ENCODE measurements around the gene MARCHF2.
A peak's percentile ranks its signal among the peaks of the same experiment; 100 is the strongest.
"Not testable (repeated sequence)": the region's sequence is repeated elsewhere in the genome, so short reads cannot be mapped to it uniquely, and the experiment has no call there.

MARCHF2 gene, protein sequence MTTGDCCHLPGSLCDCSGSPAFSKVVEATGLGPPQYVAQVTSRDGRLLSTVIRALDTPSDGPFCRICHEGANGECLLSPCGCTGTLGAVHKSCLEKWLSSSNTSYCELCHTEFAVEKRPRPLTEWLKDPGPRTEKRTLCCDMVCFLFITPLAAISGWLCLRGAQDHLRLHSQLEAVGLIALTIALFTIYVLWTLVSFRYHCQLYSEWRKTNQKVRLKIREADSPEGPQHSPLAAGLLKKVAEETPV

DNA sequence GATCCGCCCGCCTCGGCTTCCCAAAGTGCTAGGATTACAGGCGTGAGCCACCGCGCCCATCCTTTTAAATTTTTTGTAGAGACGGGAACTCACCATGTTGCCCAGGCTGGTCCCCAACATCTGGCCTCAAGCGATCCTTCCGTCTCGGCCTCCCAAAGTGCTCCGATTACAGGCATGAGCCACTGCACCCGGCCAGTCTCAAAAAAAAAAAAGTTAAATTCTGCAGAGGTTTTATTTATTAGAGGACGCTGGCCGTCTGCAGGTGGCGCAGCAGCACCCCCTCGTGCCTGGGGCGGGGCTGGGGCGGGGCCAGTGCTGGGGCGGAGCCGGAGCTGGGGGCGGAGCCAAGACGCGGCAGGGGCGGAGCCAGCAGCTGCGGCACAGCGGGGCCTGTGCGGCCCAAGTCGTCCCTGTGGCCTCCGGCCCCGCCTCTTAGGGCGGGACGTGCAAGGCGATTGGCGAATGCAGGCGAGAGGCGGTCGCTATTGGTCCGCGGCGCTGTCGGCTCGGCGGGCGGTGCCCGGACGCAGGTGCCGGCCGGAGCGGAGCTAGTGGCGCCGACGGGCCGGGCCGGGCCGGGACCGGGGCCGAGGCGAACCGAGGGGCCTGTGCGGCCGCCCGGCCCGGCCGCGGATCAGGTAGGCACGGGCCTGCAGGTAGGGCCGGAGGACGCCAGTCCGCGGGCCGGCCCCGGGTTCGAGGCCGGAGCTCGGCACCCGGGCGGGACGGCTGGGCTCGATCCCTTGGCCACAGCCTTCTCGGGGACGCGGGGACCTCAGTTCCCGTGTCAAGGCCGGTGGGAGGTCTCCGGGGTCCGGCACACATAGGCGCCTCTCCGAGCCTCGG is at the start of gene MARCHF2:
Gene MARCHF2, plus strand, starts transcription at position 523 of the 846 bp plus-strand sequence. CDS start 8,536 bp downstream, outside the sequence.
- peak; percentile 95 for DNase-seq

DNA sequence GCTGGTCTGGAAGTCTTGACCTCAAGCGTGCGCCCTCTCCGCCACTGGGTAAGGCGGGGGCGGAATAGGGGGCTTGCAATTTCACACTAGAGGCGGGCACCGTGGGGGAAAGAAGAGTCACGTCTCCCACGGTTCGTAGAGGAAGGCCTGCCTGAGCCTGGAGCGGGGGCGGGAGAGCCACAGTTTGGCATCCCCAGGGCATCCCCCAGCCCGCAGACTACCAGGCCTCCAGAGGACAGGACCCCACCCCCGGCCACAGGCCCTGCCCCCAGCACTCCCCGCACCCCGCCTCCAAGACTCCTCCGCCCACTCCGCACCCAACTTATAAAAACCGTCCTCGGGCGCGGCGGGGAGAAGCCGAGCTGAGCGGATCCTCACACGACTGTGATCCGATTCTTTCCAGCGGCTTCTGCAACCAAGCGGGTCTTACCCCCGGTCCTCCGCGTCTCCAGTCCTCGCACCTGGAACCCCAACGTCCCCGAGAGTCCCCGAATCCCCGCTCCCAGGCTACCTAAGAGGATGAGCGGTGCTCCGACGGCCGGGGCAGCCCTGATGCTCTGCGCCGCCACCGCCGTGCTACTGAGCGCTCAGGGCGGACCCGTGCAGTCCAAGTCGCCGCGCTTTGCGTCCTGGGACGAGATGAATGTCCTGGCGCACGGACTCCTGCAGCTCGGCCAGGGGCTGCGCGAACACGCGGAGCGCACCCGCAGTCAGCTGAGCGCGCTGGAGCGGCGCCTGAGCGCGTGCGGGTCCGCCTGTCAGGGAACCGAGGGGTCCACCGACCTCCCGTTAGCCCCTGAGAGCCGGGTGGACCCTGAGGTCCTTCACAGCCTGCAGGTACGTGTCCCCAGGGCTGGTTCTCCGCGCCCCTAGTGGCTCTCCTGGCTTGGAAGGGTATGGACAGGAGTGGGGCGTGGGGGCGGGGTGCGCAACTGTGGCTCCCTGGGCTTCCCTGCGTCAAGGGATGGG is 49.0 kb upstream of the MARCHF2 start, which contains the start of gene ANGPTL4:
Gene ANGPTL4, plus strand, starts transcription at position 353 of the 969 bp plus-strand sequence. Its CDS starts 167 bp downstream, at position 520.
- peak; percentile 65 for DNase-seq

DNA sequence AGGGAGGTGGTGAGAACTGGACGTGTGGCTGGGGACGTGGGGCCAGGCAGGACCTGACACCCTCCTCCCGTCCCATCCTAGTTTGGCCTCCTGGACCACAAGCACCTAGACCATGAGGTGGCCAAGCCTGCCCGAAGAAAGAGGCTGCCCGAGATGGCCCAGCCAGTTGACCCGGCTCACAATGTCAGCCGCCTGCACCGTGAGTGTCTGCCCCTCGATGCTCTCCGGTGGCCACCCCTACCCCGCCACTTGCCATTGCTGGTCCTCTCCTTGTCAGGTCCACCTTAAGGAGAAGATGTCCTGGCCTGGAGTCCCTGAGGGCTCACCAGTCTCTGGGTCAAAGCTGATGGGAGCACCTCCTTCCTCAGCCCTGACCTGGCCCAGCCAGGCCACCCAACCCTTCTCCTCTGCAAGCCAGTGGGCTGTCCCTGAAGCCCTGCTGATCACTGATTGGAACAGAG is 47.0 kb upstream of the MARCHF2 start:
- DNase-seq: no peak

DNA sequence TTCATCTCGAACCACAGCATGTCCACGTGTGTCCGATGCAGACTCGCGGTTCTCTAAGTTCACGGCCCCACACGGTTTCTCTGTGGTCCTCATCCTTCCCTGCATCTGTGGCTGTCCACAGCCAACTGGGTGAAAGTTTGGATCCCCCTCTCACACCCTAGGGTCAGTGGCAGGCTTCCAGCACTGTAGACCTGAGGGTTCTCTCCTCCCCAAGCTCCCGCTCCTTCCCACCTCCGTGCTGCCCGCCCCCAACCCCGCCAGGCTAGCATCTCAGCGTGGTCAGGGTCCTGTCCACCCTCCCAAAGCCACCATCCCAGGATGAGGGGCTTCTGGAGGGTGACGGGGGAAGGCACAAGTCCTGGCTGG is 46.2 kb upstream of the MARCHF2 start:
- no peak for DNase-seq

DNA sequence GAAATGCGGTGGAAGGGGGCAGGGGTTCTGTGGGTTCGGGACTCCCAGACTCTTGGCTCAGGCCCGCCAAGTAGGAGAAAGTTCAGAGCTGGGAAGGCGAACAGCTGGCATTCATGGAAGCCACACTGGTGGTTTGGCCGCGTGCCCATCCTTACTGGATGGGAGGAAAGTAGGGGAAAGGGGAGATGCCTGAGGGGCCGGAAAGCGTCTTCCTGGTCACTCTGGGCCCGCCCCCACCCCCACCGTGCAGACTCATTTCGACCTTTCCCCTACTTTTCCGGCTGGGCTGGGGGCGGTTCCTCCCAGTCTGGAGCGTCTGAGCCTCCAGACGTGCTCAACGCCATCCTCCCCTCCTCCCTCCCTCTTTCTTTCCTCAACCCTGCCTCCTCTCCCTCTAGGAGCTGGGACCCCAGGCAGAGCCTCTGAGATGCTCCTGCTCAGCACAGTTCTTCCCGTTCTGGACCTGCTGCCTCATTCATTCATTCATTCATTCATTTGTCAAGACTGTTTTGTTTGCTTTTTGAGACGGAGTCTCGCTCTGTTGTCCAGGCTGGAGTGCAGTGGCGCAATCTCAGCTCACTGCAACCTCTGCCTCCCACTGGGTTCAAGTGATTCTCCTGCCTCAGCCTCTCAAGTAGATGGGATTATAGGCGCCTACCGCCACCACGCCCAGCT is 45.6 kb upstream of the MARCHF2 start:
- DNase-seq: no peak

DNA sequence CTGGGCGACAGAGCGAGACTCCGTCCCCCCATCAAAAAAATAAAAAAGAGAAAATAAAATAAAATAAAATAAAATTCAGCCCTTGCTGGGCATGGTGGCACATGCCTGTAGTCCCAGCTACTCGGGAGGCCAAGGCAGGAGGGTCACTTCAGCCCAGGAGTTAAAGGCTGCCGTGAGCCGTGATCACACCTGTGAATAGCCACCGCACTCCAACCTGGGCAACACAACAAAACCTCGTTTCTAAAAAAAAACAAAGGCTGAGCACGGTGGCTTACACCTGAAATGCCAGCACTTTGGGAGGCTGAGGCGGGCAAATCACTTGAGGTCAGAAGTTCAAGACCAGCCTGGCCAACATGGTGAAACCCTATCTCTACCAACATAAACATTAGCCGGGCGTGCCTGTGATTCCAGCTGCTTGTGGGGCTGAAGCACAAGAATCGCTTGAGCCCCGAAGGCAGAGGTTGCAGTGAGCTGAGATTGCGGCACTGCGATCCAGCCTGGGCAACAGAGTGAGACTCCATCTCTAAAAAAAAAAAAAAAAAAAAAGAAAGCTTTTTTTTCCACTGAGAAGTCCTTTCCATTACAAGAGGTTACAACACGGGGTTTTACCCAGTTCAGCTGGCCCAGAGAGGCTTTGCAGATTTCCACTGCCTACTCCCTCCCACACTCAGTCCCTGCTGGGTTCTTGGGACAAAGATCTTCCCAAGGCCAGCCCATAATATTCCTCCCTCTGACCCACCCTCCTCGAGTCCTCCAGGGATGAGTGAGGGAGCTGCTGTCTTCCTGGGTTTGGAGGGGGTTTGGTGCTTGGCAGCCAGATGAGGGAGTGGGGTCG is 42.7 kb upstream of the MARCHF2 start:
- no peak for DNase-seq

DNA sequence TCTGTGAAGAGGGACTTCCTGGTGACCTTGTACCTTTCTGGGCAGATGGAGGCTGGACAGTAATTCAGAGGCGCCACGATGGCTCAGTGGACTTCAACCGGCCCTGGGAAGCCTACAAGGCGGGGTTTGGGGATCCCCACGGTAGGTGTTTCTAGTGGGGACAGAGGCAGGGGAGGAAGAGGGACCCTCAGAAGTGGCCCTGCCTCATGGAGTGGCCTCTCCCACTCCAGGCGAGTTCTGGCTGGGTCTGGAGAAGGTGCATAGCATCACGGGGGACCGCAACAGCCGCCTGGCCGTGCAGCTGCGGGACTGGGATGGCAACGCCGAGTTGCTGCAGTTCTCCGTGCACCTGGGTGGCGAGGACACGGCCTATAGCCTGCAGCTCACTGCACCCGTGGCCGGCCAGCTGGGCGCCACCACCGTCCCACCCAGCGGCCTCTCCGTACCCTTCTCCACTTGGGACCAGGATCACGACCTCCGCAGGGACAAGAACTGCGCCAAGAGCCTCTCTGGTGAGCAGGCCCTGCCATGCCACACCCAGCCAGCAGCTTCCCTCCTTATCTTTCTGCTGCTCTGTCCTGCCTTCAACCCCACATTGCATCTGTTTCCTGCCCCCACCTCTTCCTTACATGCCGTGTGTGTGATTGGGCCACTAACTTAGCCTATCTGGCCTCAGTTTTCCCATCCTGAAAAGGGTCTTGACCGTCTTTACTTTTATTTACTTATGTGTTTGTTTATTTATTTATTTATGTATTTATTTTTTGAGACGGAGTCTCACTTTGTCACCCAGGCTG is 41.9 kb upstream of the MARCHF2 start:
- no peak for DNase-seq

DNA sequence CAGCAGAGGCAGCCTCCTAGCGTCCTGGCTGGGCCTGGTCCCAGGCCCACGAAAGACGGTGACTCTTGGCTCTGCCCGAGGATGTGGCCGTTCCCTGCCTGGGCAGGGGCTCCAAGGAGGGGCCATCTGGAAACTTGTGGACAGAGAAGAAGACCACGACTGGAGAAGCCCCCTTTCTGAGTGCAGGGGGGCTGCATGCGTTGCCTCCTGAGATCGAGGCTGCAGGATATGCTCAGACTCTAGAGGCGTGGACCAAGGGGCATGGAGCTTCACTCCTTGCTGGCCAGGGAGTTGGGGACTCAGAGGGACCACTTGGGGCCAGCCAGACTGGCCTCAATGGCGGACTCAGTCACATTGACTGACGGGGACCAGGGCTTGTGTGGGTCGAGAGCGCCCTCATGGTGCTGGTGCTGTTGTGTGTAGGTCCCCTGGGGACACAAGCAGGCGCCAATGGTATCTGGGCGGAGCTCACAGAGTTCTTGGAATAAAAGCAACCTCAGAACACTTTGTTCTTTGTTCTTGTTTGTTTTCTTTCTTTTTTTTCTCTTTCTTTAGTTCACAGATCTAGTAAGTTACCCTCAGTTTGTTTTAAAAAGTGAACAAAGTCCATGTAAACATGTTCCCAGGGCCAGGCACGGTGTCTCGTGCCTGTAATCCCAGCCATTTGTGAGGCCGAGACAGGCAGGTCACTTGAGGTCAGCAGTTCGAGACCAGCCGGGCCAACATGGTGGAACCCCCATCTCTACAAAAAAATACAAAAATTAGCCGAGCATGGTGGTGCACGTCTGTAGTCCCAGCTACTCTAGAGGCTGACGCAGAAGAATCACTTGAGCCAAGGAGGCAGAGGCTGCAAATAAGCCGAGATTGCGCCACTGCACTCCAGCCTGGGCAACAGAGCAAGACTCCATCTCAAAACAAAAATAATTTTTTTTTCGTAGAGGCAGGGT is 39.0 kb upstream of the MARCHF2 start:
- no peak for DNase-seq

DNA sequence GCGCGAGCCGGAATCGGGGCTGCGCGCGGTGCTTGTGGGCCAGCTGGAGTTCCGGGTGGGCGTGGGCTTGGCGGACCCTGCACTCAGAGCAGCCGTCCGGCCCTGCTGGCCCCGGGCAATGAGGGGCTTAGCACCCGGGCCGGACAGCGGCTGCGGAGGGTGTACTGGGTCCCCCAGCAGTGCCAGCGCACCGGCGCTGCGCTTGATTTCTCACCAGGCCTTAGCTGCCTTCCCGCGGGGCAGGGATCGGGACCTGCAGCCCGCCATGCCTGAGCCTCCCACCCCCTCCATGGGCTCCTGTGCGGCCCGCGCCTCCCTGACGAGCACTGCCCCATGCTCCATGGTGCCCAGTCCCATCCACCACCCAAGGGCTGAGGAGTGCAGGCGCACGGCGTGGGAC is 37.3 kb upstream of the MARCHF2 start:
- DNase-seq: not testable (repeated sequence)

DNA sequence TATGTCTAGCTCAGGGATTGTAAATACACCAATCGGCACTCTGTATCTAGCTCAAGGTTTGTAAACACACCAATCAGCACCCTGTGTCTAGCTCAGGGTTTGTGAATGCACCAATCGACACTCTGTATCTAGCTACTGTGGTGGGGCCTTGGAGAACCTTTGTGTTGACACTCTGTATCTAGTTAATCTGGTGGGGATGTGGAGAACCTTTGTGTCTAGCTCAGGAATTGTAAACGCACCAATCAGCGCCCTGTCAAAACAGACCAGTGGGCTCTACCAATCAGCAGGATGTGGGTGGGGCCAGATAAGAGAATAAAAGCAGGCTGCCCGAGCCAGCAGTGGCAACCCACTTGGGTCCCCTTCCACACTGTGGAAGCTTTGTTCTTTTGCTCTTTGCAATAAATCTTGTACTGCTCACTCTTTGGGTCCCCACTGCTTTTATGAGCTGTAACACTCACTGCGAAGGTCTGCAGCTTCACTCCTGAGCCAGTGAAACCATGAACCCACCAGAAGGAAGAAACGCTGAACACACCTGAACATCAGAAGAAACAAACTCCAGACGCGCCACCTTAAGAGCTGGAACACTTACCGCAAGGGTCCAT is 36.6 kb upstream of the MARCHF2 start:
- not testable (repeated sequence) for DNase-seq

DNA sequence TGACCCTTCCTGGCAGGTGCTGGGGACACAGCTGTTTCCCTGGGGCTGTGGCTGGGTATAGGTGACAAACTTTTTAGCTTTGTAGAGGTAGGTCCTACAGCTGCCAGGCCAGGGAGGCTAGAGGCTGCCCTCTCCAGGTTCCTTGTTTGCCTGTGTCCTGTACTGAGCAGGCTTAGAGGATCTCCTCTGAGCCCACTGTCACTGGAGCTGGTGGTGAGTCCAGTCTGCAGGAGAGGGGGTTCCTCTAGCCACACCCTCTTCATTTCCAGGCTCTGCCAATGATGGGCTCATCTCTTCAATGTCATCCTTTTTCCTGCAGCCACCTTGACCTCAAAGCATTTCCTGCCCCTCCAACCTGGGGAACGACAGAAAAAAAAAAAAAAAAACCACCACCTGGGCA is 35.5 kb upstream of the MARCHF2 start:
- DNase-seq: no peak

DNA sequence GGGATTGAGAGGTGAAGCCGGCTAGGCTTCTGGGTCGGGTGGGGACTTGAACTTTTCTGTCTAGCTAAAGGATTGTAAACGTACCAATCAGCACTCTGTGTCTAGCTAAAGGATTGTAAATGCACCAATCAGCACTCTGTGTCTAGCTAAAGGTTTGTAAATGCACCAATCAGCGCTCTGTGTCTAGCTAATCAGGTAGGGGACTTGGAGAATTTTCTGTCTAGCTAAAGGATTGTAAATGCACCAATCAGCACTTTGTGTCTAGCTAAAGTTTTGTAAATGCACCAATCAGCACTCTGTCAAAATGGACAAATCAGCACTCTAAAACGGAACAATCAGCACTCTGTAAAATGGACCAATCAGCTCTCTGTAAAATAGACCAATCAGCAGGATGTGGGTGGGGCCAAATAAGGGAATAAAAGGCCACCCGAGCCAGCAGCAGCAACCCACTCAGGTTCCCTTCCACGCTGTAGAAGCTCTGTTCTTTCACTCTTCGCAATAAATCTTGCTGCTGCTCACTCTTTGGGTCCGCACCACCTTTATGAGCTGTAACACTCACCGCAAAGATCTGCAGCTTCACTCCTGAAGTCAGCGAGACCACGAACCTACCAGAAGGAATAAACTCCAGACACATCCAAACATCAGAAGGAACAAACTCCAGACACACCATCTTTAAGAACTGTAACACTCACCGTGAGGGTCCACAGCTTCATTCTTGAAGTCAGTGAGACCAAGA is 33.8 kb upstream of the MARCHF2 start:
- DNase-seq: not testable (repeated sequence)

DNA sequence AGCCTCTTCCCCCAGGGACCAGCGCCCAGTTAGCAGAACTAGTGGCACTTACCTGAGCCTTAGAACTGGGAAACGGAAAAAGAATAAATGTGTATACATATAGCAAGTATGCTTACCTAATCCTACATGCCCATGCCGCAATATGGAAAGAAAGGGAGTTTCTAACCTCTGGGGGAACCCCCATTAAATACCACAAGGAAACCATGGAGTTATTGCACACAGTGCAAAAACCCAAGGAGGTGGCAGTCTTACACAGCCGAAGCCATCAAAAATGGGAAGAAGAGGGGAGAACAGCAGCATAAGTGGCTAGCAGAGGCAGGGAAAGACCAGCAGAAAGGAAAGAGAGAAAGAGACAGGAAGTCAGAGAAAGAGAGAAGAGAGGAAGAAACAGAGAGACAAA is 28.5 kb upstream of the MARCHF2 start:
- DNase-seq: not testable (repeated sequence)

DNA sequence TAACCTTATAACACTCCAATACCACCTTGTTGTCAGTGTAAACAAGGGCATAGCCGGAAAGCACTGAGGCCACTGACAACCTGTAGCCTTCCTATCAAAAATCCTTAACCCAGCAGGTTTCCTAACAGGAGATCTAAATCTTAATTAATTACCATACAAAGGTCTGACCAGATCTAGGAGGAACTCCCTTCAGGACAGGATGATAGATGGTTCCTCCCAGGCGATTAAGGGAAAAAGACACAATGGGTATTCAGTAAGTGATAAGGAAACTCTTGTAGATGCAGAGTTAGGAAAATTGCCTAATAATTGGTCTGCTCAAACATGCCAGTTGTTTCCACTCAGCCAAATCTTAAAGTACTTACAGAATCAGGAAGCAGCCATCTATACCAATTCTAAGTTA is 28.0 kb upstream of the MARCHF2 start:
- not testable (repeated sequence) for DNase-seq

DNA sequence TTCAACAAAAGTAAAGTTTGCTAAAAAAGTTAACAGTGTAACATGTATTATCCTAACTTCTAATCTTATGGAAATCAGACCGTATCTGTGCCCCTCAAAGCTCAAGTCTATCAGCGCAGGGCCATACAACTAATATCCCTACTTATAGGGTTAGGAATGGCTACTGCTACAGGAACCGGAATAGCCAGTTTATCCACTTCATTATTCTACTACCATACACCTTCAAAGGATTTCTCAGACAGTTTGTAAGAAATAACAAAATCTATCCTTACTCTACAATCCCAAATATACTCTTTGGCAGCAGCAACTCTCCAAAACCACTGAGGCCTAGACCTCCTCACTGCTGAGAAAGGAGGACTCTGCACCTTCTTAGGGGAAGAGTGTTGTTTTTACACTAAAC is 27.5 kb upstream of the MARCHF2 start:
- DNase-seq: not testable (repeated sequence)

DNA sequence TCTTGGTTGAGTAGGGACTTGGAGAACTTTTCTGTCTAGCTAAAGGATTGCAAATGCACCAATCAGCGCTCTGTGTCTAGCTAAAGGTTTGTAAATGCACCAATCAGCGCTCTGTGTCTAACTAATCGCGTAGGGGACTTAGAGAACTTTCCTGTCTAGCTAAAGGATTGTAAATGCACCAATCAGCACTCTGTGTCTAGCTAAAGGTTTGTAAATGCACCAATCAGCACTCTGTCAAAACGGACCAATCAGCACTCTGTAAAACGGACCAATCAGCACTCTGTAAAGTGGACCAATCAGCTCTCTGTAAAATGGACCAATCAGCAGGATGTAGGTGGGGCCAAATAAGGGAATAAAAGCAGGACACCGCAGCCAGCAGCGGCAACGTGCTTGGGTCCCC is 26.7 kb upstream of the MARCHF2 start:
- not testable (repeated sequence) for DNase-seq

DNA sequence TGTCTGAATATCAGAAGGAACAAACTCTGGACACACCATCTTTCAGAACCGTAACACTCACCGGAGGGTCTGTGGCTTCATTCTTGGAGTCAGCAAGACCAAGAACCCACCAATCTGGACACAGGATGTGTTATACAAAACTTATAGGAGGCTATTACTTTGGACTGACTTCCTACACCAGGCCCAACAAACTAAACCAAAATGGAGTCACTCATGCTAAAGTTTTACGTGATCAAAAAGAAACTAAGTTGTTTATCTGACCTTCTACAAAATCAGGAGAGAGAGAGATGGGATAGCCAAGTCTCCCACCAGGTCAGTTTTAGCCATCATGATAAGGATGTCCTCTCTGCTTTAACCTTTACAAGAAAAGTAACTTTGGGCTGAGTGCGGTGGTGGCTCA is 26.1 kb upstream of the MARCHF2 start:
- DNase-seq: no peak

Measured in stimulated activated CD4-positive, alpha-beta T cell treated with anti-CD3 and anti-CD28 coated beads, Interleukin-1b, Interleukin-23, amount 100 ng/mL, for 48 hours (primary cell).